MM.1S (cell line): Measurements from ENCODE around the gene HIBADH.

Experiments used
- DNase-seq: peaks from one replicate; pipeline ENCODE4 v3.0.0-alpha.2; 2015
- H2AFZ ChIP-seq: fragments of 300-600 bp; sonication (generic); 2 replicates; pipeline ENCODE4 v1.6.0; 2016; ENCODE audit warnings: antibody characterized with exemption, low read length
- H3F3A ChIP-seq: fragments of 300-600 bp; sonication (generic); 2 replicates; pipeline ENCODE4 v1.6.1; 2016; ENCODE audit warnings: mild to moderate bottlenecking, antibody characterized with exemption, low read length, moderate library complexity, mixed read lengths; ENCODE audit not compliant: insufficient read depth
- H3K27ac ChIP-seq: fragments of 300-600 bp; sonication (generic); 2 replicates; pipeline ENCODE4 v1.5.1; 2016; ENCODE audit warnings: mild to moderate bottlenecking, low read length
- H3K27me3 ChIP-seq: fragments of 300-600 bp; sonication (generic); replicated peaks from 2 replicates; pipeline ENCODE4 v1.6.0; 2016; ENCODE audit warnings: low read length; ENCODE audit not compliant: insufficient read depth
- H3K36me3 ChIP-seq: fragments of 300-600 bp; sonication (generic); replicated peaks from 2 replicates; pipeline ENCODE4 v1.6.1; 2016; ENCODE audit warnings: mild to moderate bottlenecking, low read length, mixed read lengths; ENCODE audit not compliant: insufficient read depth
- H3K4me1 ChIP-seq: fragments of 300-600 bp; sonication (generic); 2 replicates; pipeline ENCODE4 v1.6.1; 2016; ENCODE audit warnings: low read length, mixed read lengths
- H3K4me2 ChIP-seq: fragments of 300-600 bp; sonication (generic); 2 replicates; pipeline ENCODE4 v1.6.0; 2016; ENCODE audit warnings: low read depth, low read length
- H3K4me3 ChIP-seq: fragments of 300-600 bp; sonication (generic); 2 replicates; pipeline ENCODE4 v1.5.1; 2016; ENCODE audit warnings: low read length, mixed read lengths
- H3K79me2 ChIP-seq: fragments of 300-600 bp; sonication (generic); 2 replicates; pipeline ENCODE4 v1.6.1; 2016; ENCODE audit warnings: mixed run types, low read length, mixed read lengths
- H3K9ac ChIP-seq: fragments of 300-600 bp; sonication (generic); 2 replicates; pipeline ENCODE4 v1.6.1; 2016; ENCODE audit warnings: low read length, mixed read lengths
- H3K9me2 ChIP-seq: fragments of 300-600 bp; sonication (generic); replicated peaks from 2 replicates; pipeline ENCODE4 v1.6.1; 2016; ENCODE audit warnings: mild to moderate bottlenecking, low read length, mixed read lengths; ENCODE audit not compliant: insufficient read depth
- H3K9me3 ChIP-seq: fragments of 300-600 bp; sonication (generic); replicated peaks from 2 replicates; pipeline ENCODE4 v1.6.1; 2016; ENCODE audit warnings: mild to moderate bottlenecking, low read length, mixed read lengths; ENCODE audit not compliant: insufficient read depth
- H4K20me1 ChIP-seq: fragments of 300-600 bp; sonication (generic); 2 replicates; pipeline ENCODE4 v1.6.1; 2016; ENCODE audit warnings: mild to moderate bottlenecking, low read length, moderate library complexity, mixed read lengths; ENCODE audit not compliant: insufficient read depth
- EZH2 ChIP-seq: fragments of 300-600 bp; sonication (generic); optimal IDR thresholded peaks from 2 replicates; pipeline ENCODE3; 2017; ENCODE audit warnings: low read depth, mild to moderate bottlenecking, antibody characterized with exemption, low read length, mixed read lengths
- EZH2phosphoT487 ChIP-seq: fragments of 300-600 bp; sonication (generic); IDR thresholded peaks from 2 replicates; pipeline ENCODE4 v1.6.1; 2018; ENCODE audit warnings: antibody characterized with exemption, low read length
- TF ChIP-seq, protein P1 (sequence below): fragments of 300-600 bp; sonication (generic); IDR thresholded peaks from 2 replicates; pipeline ENCODE4 v1.5.1; 2016; ENCODE audit warnings: antibody characterized with exemption, low read length, mixed read lengths

The HIBADH gene

DNA sequence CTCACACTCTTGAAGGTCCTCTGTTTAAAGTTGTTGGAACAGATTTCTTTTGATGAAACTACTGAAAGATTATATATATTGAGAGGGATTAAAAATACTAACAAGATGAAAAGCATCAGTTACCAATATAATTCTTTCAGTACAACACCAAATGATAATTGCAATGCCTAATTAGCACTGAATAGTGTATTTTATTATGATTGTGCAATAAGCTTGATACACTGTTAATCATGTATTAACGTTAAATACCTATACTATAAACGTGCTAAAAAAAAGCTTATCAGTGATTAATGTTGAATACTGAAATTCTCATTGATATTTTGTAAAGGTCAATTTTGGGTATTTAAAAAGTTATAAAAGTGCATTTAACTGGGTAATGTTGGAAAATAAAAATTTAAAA, 61.5 kb downstream of the HIBADH start:
- Histone ChIP-seq H4K20me1 (no peaks in the 10 kb centered on the region), H3K9ac (no peak overlapping the region), H3K9me2 (no peaks in the 10 kb centered on the region), H3K27ac (no peak overlapping the region), H3K4me3 (no peak overlapping the region), H3K4me2 (no peak overlapping the region), H3K9me3 (no peaks in the 10 kb centered on the region), H3K36me3 (no peaks in the 10 kb centered on the region), H3K4me1 (no peaks in the 10 kb centered on the region), H3F3A (no peaks in the 10 kb centered on the region), H3K27me3 (no peaks in the 10 kb centered on the region), H2AFZ (no peak overlapping the region), H3K79me2 (no peaks in the 10 kb centered on the region)
- TF ChIP-seq EZH2phosphoT487: no peak
- no peak for DNase-seq

DNA sequence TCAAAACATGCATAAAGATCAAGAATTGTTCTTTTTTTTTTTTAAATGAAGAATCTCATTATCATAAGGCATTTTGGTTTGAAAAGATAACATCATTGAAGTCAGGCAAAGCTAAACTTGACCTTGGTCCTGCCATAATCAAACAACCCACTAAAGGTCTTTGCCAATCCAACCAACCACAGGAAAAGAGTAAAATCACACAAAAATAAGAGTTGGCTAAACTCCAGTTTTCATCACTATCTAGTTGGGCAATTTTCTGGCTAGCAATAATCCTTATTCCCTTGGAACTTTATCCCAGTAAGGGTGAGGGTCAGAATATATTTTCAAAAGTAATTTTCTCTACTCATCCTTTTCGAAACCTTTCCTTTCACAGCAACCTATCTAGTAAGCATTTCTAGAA, 62.4 kb downstream of the HIBADH start:
- TF ChIP-seq, protein P1, sequence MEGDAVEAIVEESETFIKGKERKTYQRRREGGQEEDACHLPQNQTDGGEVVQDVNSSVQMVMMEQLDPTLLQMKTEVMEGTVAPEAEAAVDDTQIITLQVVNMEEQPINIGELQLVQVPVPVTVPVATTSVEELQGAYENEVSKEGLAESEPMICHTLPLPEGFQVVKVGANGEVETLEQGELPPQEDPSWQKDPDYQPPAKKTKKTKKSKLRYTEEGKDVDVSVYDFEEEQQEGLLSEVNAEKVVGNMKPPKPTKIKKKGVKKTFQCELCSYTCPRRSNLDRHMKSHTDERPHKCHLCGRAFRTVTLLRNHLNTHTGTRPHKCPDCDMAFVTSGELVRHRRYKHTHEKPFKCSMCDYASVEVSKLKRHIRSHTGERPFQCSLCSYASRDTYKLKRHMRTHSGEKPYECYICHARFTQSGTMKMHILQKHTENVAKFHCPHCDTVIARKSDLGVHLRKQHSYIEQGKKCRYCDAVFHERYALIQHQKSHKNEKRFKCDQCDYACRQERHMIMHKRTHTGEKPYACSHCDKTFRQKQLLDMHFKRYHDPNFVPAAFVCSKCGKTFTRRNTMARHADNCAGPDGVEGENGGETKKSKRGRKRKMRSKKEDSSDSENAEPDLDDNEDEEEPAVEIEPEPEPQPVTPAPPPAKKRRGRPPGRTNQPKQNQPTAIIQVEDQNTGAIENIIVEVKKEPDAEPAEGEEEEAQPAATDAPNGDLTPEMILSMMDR: no peak
- TF ChIP-seq EZH2phosphoT487 (no peak), EZH2 (no peak)
- no peaks in the 10 kb centered on the region for H3F3A ChIP-seq
- DNase-seq: no peak
- H3K79me2 ChIP-seq: no peaks in the 10 kb centered on the region
- no peaks in the 10 kb centered on the region for H3K9me3 ChIP-seq
- no peaks in the 10 kb centered on the region for H3K36me3 ChIP-seq
- no peak overlapping the region for H3K9ac ChIP-seq
- no peaks in the 10 kb centered on the region for H3K27me3 ChIP-seq
- H2AFZ ChIP-seq: no peak overlapping the region
- no peak overlapping the region for H3K4me3 ChIP-seq
- no peaks in the 10 kb centered on the region for H4K20me1 ChIP-seq
- H3K4me1 ChIP-seq: no peaks in the 10 kb centered on the region
- no peaks in the 10 kb centered on the region for H3K9me2 ChIP-seq
- no peak overlapping the region for H3K4me2 ChIP-seq
- H3K27ac ChIP-seq: no peak overlapping the region

DNA sequence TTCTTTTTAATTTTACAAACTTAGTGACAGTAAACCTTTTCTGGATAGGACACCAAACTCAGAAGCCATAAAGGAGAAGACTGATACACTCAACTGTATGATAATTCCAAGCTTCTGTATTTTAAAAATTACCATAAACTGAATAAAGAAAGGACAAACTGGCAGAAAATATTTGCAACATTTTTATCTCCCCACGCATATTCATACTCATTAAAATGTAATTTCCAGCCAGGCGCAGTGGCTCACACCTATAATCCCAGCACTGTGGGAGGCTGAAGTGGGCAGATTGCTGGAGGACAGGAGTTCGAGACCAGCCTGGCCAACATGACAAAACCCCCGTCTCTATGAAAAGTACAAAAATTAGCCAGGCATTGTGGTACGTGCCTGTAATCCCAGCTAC, 67.7 kb downstream of the HIBADH start:
- Histone ChIP-seq H3K4me2 (no peak overlapping the region), H3K9me2 (no peaks in the 10 kb centered on the region), H3K36me3 (no peaks in the 10 kb centered on the region), H3K79me2 (no peaks in the 10 kb centered on the region), H3K27me3 (no peaks in the 10 kb centered on the region), H3K4me3 (no peak overlapping the region), H3F3A (no peaks in the 10 kb centered on the region), H3K27ac (no peak overlapping the region), H3K4me1 (no peaks in the 10 kb centered on the region), H4K20me1 (no peaks in the 10 kb centered on the region), H3K9me3 (no peaks in the 10 kb centered on the region), H3K9ac (no peak overlapping the region), H2AFZ (no peak overlapping the region)
- no peak for DNase-seq
- no peak for TF ChIP-seq EZH2
- TF ChIP-seq EZH2phosphoT487: no peak
- TF ChIP-seq, protein P1: no peak

DNA sequence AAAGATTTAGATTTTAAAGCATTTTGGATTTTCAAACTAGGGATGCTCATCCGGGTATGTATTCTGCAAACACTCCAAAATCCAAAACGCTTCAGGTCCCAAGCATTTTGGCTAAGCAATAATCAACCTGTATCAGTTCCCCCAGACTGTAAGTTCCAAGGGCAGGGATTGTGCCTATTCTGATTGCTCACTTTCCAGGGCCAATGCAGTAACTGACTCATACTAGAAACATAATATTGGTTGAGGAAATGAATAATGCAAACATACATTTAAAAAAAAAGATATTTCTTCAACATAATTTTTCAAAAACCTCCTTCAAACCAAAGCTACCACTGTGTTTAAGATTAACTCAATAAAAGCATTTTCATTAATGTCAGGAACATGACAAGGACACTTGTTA, 69.5 kb downstream of the HIBADH start:
- TF ChIP-seq EZH2: no peak
- TF ChIP-seq, protein P1: no peak

More for the DNA sequence above, 69.5 kb downstream of the HIBADH start:
- DNase-seq: no peak
- Histone ChIP-seq H3K27ac (no peak overlapping the region), H3K79me2 (no peaks in the 10 kb centered on the region), H3K9ac (no peak overlapping the region), H3F3A (no peaks in the 10 kb centered on the region), H3K27me3 (no peaks in the 10 kb centered on the region), H3K4me2 (no peak overlapping the region), H4K20me1 (no peaks in the 10 kb centered on the region), H2AFZ (no peak overlapping the region), H3K9me2 (no peaks in the 10 kb centered on the region), H3K36me3 (no peaks in the 10 kb centered on the region), H3K4me1 (no peaks in the 10 kb centered on the region), H3K9me3 (no peaks in the 10 kb centered on the region), H3K4me3 (no peak overlapping the region)
